HG03457 (cell line): ENCODE results near the gene GNAS.
A peak's percentile ranks its signal among the peaks of the same experiment; 100 is the strongest.

Experiments
- ATAC-seq: cut with Tn5 transposase; IDR thresholded peaks from one replicate; pipeline ENCODE4 v1.9.1; 2021; ENCODE audit warnings: moderate number of reproducible peaks; ENCODE audit not compliant: unreplicated experiment

Gene GNAS

DNA sequence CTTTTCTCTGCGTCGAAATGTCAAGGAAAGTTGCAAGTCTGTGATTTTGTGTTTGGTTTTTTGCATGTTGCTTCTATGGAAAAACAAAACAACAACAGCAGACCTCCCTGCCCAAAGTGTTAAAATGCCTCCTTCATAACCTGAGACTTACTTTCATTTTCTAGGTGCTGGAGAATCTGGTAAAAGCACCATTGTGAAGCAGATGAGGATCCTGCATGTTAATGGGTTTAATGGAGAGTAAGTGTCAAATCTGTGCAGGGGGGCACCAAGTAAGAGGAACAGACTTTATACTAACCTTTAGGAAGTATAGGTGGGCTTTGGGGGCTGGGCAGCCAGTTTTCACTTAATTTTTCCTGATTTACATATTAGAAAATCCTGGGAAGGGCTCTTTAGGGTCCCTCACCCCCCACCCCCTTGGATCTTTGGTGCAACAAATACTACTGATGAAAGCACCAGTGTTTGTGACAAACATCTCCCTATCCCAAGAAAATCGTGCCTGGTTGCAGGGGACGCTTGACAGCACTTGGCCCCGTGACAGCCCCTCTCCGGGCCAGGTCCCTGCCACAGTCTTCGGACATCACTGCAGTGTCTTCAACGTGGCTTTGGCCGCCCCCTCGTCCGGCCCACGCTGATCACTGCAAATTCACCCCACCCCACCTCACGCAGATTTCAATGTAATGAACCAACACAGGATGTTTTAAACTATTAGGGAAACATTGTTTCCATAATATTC is 43.1 kb downstream of the GNAS start:
- no peak for ATAC-seq

DNA sequence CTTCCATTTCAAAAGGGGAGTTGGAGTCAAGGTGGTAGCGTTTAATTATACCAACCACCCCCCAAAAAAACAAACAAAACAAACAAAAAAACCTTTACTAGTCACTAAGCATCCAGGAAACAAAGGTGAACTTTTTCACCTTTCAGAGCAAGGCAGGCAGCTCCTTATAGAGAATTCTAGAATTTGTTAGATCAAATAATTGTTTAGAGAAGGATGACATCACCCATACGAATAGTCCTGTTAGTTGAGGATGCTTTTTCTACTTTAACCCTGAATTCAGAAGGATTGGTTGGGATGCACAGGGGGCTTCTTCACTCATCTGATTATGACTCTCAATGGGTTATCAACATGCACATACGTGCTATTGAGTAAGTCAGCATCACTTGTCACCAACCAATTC is 44.3 kb downstream of the GNAS start:
- no peak for ATAC-seq

DNA sequence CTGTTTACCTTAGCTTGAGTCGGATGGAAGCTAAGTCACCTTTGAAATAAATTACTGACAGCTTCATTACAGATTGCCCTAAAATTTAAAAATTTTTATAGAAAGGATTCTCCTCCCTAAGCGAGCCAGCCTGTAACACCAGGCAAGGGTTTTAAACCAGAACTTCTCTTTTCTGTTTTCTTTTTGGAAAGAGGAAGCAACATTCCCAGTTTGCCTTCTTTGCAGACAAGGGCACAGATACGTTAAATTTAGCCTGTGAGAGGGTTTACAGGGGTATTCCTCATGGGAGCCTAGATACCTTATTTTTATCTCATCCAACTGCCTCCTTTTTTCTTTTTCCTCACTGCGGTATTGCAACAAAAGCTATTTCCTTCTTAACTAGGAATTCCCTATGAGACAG is 45.0 kb downstream of the GNAS start:
- no peak for ATAC-seq

GRCh38 chr20:58898629-58899408 is 46.3 kb downstream of the GNAS start:
- no peak for ATAC-seq

- ATAC-seq, result no peak
Measured at GRCh38 chr20:58899512-58899911, 47.0 kb downstream of the GNAS start.

DNA sequence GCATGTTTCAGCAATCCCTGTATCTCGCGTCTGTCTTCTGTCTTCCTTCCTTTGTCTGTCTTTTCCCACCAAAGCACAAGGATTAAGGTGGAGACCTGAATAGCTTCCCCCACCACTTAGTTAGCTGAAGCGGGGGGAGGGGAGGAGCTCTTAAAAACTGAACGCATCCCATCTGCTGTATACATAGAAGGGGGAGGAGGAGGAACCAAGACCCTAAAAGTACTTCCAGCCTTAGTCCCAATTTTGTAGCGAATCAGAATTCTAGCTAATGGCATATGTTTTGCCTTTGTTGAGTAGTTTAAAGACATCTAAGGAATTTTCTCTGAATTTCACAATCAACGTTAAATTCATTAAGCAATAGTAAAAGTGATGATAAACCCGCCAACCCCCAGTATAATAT is 47.9 kb downstream of the GNAS start:
- ATAC-seq, result no peak

- no peak for ATAC-seq
Measured at GRCh38 chr20:58901488-58902402, 49.2 kb downstream of the GNAS start.

DNA sequence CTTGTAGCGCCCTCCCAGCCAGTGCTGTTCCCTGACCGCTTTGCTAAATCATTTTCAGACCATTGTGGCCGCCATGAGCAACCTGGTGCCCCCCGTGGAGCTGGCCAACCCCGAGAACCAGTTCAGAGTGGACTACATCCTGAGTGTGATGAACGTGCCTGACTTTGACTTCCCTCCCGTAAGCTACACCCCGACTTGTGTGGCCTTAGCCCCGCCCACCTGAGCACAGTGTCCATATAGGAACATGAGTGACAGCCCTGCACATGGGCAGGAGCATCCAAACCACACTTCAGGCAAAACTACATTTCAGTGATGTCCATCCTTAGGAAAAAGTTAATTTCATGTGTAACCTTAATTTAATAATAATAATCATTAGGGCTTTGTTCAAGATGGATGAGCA is 51.1 kb downstream of the GNAS start:
- no peak for ATAC-seq

- no peak for ATAC-seq
Measured at GRCh38 chr20:58905236-58905635, 52.7 kb downstream of the GNAS start.

DNA sequence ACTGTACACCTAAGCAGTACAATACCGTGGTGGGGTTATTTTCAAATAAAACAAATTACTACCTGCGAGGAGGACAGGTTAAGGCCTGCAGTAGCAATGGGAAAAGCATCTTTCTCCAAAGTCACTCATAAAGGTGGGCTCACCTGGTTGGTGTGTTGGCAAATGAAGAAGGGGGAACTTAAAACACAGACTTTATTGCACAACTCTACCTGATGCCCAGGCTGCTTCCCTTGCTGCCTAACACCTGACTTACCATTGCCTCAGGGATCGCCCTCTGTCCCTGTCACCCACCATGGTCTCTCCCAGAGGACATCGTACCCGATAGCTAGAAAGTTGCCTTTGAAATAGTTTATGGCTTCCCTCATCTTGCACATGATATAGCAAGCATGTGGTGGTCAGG is 53.6 kb downstream of the GNAS start:
- ATAC-seq, result no peak

GRCh38 chr20:58906894-58907293 is 54.4 kb downstream of the GNAS start:
- ATAC-seq, result no peak

DNA sequence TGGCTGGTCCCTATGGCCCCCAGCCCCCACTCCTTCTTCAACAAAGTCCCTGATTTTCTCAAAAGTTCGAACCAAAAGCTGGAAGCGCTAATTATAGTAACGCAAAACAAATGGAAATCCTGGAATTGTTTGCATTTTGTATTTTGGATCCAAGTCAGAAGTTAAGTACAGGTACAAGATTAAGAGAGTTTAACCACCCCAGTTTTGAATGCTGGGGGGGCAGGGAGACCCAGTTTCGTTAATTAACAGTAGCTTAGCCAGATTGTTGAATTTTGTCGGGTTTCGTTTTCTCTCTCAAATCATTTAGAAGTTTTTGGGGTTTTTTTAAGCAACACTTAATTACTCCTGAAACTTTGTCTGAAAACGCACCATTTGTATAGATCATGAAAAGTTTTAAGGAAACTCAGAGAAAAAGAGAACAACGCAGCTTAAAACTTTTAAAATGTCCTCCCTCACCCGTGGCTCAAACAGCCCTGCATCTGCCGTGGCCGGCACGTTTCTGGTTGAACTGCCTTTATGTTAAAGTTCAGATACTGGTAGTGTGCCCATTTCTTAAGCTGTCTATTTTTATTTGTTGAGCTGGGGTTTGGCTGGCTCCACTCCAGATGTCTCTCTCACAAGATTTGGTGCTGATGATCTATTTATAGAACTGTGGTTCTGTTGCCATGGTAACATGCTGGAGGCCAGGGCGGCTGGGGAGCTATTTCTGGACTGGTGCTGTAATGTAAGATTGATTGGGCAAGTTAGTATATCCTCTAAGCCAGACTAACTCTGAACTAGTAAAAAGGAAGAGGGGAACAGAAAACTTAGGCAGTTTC is 55.0 kb downstream of the GNAS start:
- peak; percentile 66 for ATAC-seq

GRCh38 chr20:58908221-58908620 is 55.7 kb downstream of the GNAS start:
- no peak for ATAC-seq

GRCh38 chr20:58908941-58909340 is 56.4 kb downstream of the GNAS start:
- no peak for ATAC-seq

DNA sequence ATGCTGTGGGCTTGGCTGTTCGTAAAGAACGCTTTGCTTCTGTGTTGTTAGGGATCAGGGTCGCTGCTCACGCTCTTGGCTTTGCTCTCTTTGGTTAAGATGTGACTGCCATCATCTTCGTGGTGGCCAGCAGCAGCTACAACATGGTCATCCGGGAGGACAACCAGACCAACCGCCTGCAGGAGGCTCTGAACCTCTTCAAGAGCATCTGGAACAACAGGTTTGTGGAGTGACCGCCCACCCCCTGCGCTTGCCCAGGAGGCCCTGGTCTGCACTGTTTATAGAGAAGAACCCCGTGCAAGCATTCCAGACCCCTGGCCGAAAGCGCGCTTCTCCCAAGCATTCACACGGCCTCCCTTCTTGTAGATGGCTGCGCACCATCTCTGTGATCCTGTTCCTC is 57.1 kb downstream of the GNAS start:
- ATAC-seq, result no peak

- no peak for ATAC-seq
Measured at GRCh38 chr20:58910473-58910872, 58.0 kb downstream of the GNAS start.

DNA sequence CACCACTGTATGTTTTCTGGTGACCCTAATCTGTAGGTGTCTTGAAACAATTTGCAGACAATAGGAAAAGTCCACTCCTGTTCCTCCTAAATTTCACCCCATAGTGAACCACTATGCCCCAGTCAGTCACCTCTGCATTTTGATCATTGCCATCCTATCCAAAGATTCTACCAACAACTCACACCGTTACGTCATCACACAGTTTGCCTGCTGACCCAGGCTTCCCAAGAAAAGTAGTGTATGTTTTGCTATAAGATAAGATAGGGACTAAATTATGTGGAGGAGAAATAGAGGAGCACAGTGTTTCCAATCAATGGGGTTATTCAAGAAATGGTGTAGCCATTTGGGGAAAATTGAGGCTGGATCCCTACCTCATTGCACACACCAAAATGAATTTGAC is 58.8 kb downstream of the GNAS start:
- no peak for ATAC-seq

DNA sequence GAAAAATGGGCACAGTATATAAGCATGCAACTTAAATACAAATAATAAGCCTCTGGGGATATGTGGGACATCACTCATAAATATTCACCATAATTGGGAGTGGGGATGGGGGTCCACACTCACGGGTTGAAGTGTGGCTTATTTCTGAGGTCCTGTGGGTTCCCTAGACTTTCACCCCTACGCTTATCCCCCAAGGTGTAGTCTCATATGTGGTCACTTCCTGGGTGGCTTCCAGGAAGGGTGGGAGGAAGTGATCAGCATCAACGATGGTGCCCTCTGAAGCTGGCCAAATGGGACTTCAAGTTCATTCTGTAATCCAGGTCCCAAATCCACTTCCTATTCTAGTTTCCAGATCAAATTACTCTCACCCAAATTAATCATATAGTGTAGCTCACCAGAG is 59.5 kb downstream of the GNAS start:
- no peak for ATAC-seq

DNA sequence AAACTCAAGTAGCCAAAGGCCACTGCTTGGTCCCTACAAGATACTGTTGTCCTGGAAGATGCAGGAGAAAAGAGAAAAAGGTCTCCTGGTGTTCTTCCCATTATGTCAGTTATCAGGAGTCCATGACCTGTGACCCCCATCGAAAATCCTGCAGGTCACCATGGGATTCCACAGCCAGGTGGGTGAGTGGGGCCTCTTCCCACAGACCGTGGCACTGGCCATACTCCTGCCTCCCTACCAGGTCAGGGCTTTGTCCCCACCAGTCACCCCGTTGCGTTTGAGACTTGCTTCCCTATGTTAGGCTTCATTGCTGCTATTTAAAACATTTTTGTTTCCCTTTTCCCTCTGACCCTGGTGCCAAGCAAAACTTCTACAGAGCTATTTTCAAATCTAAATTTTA is 60.6 kb downstream of the GNAS start:
- no peak for ATAC-seq

DNA sequence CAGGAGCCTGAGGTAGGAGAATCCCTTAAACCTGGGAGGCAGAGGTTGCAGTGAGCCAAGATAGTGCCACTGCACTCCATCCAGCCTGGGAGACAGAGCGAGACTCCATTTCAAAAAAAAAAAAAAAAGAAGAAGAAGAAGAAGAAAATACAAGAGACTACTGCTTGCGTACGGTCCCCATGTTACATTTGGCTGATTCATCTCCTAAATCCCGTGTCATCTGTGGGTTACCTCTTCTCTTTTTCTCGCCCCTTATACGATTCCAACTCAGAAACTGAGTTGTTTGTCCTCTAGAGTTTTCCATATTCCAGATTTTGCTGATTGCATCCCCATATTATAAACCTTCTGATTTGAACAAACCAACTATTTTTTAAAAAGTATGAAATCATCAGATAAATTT is 66.1 kb downstream of the GNAS start:
- ATAC-seq, result no peak

- no peak for ATAC-seq
Measured at GRCh38 chr20:58921564-58921963, 69.0 kb downstream of the GNAS start.
